GM12873 (cell line): ENCODE measurements around the gene TMEM130.

Experiments
- CTCF ChIP-seq: IDR thresholded peaks from 2 replicates; pipeline ENCODE4 v1.5.1; 2012; ENCODE audit warnings: low read depth, mild to moderate bottlenecking, moderate library complexity, low read length, control low read depth; ENCODE audit not compliant: insufficient read depth; ENCODE audit errors: missing control alignments

Gene TMEM130

DNA sequence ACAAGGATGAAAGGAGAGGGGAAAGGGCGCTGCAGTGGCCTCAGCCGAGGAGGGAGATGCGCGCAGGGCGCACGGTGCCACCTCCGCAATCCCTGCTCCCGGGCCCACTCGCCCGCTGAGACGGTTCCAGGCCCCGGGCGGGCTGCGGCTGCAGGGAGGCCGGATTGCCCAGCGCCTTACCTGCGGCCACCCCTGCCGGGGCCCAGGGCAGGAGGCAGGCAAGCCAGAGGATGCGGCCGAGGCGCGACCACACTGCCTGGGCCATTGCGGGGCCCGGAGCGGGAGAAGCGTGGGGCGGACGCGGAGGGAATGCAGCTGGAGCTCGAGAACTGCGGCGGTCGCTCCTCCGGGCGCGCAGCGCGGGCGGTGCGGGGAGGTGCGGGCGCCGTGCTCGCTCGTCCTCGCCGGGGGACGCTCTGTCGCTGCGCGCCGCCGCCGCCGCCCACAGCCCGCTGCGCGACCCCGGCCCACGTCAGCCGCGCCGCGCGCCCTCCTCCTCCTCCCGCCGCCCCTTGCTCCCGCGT lies at the start of gene TMEM130:
TMEM130 (minus strand) TSS at position 418 of the 524 bp plus-strand sequence; CDS start at position 265, 153 bp downstream.
- no peak for TF ChIP-seq CTCF

GRCh38 chr7:98917331-98917730 lies 47.5 kb upstream of the TMEM130 start:
- TF ChIP-seq CTCF = no peak

GRCh38 chr7:98913612-98914011 lies 43.8 kb upstream of the TMEM130 start:
- TF ChIP-seq CTCF = no peak

GRCh38 chr7:98913026-98913425 lies 43.2 kb upstream of the TMEM130 start:
- TF ChIP-seq CTCF = no peak

- TF ChIP-seq CTCF = no peak
Measured at GRCh38 chr7:98911916-98912315, 42.1 kb upstream of the TMEM130 start.

DNA sequence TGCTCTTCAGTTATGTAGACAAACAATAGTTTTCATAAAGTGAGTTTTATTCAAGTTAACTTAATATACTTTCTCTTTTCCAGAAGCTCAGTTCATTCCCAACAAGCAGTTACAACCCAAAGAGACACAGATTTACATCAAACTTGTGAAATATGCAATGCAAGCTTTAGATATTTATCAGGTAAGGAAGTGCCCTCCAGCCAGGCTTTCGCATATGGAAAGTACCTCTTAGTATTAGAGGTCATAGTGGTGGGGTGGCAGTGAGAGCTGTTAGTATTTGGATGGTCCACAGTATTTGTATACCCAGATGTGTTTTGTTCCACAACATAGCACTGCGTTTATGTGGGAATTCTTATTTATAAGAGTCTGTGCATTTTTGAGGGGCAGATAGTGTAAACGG lies 40.6 kb upstream of the TMEM130 start:
- no peak for TF ChIP-seq CTCF

DNA sequence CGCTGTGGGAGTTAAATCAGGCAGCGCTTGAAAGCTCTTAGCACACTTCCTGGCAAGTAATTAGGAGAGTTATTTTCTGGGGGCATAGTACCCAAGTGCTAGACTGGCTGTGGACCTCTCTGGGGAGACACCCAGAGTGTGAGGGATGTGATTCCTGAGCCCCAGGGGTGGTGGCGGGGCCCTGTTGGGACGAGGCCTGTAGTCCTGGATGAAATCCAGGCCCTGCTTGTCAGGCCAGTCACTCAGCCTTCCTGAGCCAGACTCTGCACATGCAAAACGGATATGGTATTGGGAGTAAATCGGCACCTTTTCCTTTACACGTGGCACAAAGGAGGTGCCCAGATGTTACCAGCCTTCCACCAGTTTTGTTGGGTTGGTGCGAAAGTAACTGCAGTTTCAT lies 39.7 kb upstream of the TMEM130 start:
- no peak for TF ChIP-seq CTCF

GRCh38 chr7:98908585-98908984 lies 38.8 kb upstream of the TMEM130 start:
- TF ChIP-seq CTCF = no peak
